ENCODE data around the gene DNAJC3.
A peak's percentile ranks its signal among the peaks of the same experiment; 100 is the strongest.
"Not testable (repeated sequence)": the region's sequence is repeated elsewhere in the genome, so short reads cannot be mapped to it uniquely, and the experiment has no call there.

DNAJC3 gene

GRCh38 chr13:95676105-95676761 lies 706 bp upstream of the DNAJC3 start:
- peak; percentile 87 for DNase-seq

DNA sequence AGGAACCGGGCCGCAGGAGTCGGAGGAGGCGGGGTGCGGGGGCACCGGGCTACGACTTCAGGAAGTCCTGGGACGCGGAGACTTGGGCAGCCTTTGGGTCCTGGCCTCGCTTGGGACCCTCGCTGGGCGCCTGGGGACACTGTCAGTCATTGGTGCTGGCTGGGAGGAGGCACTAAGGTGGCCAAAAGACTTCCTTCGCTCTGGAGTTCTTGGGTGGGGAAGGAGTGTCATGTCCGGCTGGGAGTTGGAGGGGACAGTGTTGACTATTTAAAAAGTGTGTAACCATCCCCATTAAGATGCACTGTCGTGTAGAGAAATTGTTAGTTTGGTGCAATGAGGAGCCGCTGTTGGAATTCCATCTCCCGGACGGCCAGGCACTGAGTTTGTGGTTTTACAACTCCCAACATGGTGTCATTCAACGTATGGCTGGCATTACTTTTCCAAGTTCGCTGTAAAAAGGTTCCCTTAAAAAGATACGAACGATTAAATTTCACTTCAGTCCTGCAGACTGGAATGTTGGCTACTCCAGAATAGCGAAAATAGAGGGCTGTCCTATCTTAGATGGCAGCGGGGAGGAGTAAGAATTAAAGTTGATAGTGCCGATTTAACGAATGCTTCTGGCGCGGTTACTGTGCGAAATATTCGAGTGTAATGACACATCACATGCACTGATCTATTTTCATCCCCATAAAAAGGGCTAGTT lies 776 bp downstream of the DNAJC3 start:
- peak; percentile 55 for DNase-seq

GRCh38 chr13:95678967-95679366 lies 2.0 kb downstream of the DNAJC3 start:
- no peak for DNase-seq

- DNase-seq: no peak
Observed at GRCh38 chr13:95679722-95680121, 2.8 kb downstream of the DNAJC3 start.

DNA sequence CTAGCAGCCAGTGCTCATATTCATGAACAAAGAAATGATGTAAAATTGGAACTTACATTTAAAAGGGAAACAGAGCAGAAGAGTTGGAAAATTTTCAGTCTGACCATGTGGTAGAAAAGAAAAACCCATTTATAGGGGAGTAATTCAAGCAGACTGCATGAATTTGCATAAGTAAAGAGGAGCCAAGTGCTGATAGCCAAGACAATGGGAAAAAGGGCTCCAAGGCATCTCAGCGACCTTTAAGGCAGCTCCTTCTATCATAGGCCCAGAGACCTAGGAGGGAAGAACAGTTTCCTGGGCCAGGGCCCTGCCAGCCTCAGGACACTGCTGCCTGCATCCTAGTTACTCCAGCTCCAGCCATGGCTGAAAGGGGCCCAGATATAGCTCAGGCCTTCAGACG lies 7.5 kb downstream of the DNAJC3 start:
- no peak for DNase-seq

DNA sequence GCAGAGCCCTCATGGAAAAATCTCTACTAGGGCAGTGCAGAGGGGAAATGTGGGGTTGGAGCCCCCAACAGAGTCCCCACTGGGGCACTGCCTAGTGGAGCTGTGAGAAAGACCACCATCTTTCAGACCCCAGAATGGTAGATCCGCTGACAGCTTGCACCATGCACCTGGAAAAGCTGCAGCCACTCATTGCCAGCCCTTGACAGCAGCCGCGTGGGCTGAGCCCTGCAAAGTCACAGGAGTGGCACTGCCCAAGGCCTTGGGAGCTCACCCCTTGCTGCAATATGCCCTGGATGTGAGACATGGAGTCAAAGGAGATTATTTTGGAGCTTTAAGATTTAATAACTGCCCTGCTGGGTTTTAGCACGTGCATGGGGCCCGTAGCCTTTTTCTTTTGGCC lies 8.0 kb downstream of the DNAJC3 start:
- not testable (repeated sequence) for DNase-seq

GRCh38 chr13:95689582-95689926 lies 12.6 kb downstream of the DNAJC3 start:
- no peak for DNase-seq

DNA sequence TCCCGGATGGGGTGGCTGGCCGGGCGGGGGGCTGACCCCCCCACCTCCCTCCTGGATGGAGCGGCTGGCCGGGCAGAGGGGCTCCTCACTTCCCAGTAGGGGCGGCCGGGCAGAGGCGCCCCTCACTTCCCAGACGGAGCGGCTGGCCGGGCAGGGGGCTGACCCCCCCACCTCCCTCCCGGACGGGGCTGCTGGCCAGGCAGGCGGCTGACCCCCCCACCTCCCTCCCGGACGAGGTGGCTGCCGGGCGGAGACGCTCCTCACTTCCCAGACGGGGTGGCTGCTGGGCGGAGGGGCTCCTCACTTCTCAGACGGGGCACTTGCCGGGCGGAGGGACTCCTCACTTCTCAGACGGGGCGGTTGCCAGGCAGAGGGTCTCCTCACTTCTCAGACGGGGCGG lies 14.0 kb downstream of the DNAJC3 start:
- not testable (repeated sequence) for DNase-seq

DNA sequence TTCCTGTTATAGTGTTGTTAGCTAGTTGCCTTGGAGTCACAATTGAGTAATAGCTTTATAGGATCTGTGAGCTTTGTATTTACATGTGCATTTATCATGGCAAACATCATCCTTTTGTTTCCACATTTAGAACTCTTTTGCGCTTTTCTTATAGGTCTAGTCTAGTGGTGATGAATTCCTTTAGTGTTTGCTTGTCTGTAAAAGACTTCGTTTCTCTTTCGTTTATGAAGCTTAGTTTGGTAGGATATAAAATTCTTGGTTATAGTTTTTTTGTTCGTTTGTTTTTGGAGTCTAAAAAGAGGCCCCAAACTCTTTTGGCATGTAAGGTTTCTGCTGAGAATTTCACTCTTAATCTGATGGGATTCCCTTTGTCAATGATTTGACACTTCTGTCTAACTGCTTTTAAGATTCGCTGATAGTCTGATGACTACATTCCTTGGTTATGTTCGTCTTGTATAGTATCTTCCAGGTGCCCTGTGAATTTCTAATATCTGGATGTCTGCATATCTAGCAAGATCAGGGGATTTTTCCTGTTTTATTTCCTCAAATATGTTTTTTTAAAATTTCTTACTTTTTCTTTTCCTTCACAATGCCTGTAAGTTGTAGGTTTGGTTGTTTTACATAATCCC lies 20.2 kb downstream of the DNAJC3 start:
- no peak for DNase-seq

- DNase-seq: peak; percentile 42
Observed at GRCh38 chr13:95698047-95698749, 21.3 kb downstream of the DNAJC3 start.

DNA sequence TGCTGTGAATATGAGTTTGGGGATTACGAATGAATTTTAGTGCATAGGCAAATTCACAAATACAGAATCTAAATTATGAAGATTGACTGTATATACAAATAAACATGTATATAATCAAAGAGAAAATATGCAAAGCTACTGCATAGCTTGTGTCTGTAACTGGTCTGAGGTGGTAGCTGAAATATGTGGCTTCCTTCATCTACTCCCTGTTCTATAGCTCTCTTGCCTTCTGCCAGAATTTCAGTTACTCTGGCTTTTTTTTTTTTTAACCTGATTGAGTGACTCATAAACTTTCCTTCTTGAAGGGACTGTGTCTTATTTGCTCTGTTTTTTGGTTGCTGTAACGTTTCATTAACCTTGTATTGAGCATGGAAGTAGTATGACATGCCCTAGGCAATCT lies 26.6 kb downstream of the DNAJC3 start:
- peak; percentile 34 for DNase-seq

DNA sequence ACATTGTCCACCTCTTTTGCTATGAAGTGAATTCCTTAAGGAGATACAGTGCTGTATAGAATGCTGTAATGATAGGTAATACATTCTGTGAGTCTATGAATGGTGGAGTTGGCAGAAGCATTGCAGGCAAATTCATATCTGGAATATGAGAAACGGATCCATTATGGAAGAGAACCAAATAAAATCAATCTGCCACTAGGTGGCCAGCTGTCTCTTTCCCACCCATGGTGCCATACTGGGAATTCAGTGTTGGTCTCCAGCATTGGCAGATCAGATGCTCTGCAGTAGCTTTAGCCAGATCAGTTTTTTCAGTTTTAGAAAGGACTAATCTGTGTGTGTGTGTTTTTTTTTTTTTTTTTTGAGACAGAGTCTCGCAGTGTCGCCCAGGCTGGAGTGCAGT lies 27.6 kb downstream of the DNAJC3 start:
- peak; percentile 42 for DNase-seq

- no peak for DNase-seq
Observed at GRCh38 chr13:95706356-95706755, 29.4 kb downstream of the DNAJC3 start.

DNA sequence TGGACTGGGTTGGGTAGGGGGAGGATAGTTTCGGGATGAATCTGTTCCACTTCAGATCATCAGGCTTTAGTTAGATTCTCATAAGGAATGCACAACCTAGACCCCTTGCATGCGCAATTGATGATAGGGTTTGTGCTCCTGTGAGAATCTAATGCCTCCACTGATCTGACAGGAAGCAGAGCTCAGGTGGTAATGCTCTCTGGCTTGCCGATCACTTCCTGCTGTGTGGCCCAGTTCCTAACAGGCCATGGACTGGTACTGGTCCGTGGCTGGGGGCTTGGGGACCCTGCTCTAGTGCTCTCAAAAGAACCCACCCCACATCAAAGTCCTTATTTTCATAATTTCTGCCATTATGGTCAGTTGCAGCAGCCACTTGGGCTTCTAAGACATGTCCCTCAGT lies 30.1 kb downstream of the DNAJC3 start:
- no peak for DNase-seq

DNA sequence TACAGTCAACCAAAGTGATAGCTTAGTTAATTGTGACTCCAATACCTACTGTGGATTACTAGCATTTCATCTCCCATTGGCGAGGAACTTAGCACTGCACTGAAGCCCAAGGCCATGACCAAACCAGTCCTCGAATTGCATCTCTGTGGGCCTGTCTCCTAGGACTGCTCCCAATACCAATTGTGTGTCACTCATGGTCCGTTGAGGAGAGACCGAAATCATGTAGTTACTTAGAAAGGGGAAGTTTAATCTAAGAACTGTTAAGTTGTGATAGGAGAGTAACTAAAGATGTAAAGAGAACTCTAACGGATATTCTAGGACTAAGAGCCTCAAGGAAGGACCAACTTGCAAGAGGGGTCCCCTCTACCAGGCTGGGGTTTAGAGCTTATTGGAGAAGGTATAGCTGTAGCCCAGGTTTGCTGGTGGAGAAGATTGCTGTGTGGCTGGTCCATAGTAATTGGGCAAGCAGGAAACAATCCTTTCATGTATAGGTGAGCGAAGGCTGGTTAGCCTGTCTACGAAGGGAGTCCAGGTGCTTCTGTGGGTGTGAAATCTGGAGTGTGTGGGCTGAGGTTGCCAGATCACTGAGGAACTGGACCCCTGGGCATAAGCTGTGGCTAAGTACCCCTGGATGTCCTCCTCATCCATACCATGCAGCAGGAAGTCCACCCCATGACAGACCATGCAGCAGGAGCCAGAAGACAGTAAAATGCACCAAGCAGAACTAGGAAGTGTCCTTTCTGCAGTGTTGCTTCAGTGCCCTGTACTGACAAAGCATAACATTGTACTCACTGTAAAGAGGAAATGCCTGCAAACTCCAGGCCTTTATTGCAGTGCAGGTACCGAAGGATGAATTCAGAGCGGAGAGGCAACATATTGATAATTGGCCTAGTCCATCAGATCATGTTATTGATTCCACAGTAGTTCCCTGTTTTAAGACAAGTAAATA lies 30.8 kb downstream of the DNAJC3 start:
- DNase-seq: no peak

GRCh38 chr13:95708391-95708774 lies 31.4 kb downstream of the DNAJC3 start:
- DNase-seq: no peak

DNA sequence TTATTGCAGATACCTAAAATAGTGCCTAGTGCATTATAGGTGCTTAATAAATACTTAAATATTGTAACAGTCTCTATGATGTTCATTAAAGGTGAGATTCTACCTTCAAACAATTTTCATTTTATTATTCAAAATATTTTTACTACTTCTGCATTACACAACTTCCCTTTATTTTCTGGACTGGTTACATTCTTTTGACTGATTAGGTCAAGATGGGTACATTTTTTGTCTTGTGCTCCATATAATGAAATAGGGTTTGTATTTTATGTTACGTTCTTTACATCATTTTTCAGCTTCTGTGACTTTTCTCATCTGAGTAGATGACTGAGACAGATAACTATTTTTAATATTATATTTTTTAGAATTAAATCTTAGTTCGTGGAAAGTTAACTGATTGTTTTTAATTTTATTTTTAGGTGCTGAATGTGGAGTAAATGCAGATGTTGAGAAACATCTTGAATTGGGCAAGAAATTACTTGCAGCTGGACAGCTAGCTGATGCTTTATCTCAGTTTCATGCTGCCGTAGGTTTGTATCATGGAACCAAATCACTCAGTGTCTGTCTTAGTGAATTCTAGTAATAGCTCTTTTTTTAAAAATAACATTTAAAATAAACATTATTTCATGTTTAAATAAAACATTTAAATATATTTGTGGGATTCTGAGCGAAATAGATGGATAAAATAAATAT lies 32.0 kb downstream of the DNAJC3 start:
- DNase-seq: no peak

- no peak for DNase-seq
Observed at GRCh38 chr13:95710313-95710712, 33.4 kb downstream of the DNAJC3 start.

DNA sequence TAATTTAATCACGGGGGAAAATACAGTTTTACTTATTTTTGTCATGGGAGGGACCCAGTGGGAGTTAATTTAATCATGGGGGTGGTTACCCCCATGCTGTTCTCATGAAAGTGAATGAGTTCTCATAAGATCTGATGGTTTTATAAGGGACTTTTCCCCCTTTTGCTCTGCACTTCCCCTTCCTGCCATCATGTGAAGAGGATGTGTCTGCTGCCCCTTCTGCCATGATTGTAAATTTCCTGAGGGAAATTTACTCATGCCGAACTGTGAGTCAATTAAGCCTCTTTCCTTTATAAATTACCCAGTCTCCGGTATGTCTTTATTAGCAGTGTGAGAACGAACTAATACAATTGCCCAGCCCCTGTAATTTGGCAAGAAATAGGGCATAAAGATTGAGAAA lies 35.9 kb downstream of the DNAJC3 start:
- not testable (repeated sequence) for DNase-seq

GRCh38 chr13:95713651-95714050 lies 36.7 kb downstream of the DNAJC3 start:
- no peak for DNase-seq

- DNase-seq: no peak
Observed at GRCh38 chr13:95714142-95714832, 37.3 kb downstream of the DNAJC3 start.
